Activated CD8-positive, alpha-beta T cell treated with anti-CD3 and anti-CD28 coated beads, Interleukin-2, amount 10 ng/mL, durations not matched to agents 7 days and 5 days (primary cell): Measurements from ENCODE around the gene LRMDA. TPM values are rescaled to one million over a fixed set of nuclear protein-coding genes. Genes with fewer than 3 reads are reported as not detected.
"Not testable (repeated sequence)": the region's sequence is repeated elsewhere in the genome, so short reads cannot be mapped to it uniquely, and the experiment has no call there.

ENCODE experiments used
- ATAC-seq: fragments of 150-1000 bp; cut with Tn5 transposase; one replicate; pipeline ENCODE4 v1.10.0; 2021; ENCODE audit warnings: moderate library complexity
- CTCF ChIA-PET: fragments of 350-600 bp; sonication (Branson Sonifier 250); formaldehyde crosslinking; loops from one replicate; lab custom pipeline; 2021; ENCODE audit warnings: antibody characterized with exemption; lab: Charles Lee
- POLR2A ChIA-PET: fragments of 350-600 bp; sonication (Branson Sonifier 250); formaldehyde crosslinking; loops from one replicate; lab custom pipeline; 2021; ENCODE audit warnings: antibody characterized with exemption; lab: Charles Lee
- DNase-seq: peaks from one replicate; pipeline ENCODE4 v3.0.0-alpha.2; 2020
- H3K27ac Mint-ChIP-seq: one replicate; pipeline ENCODE4 v1.8.0; 2021; ENCODE audit warnings: mild to moderate bottlenecking, mixed read lengths
- H3K27me3 Mint-ChIP-seq: one replicate; pipeline ENCODE4 v1.8.0; 2021; ENCODE audit warnings: low read depth, mixed read lengths
- H3K36me3 Mint-ChIP-seq: one replicate; pipeline ENCODE4 v1.8.0; 2021; ENCODE audit warnings: low read depth, mixed read lengths
- H3K4me1 Mint-ChIP-seq: one replicate; pipeline ENCODE4 v1.8.0; 2021; ENCODE audit warnings: low read depth, mixed read lengths
- H3K4me3 Mint-ChIP-seq: one replicate; pipeline ENCODE4 v1.8.0; 2021; ENCODE audit warnings: mild to moderate bottlenecking, mixed read lengths
- H3K9me3 Mint-ChIP-seq: one replicate; pipeline ENCODE4 v1.8.0; 2022; ENCODE audit warnings: mixed read lengths; ENCODE audit not compliant: insufficient read depth
- total RNA-seq, 2 experiments: library from RNA; stranded (reverse); gene quantifications; one replicate each; pipeline ENCODE4 v1.2.3, GENCODE V29; 2021

Gene LRMDA
- total RNA-seq, 2 experiments from 2014 or later, result not detected

DNA sequence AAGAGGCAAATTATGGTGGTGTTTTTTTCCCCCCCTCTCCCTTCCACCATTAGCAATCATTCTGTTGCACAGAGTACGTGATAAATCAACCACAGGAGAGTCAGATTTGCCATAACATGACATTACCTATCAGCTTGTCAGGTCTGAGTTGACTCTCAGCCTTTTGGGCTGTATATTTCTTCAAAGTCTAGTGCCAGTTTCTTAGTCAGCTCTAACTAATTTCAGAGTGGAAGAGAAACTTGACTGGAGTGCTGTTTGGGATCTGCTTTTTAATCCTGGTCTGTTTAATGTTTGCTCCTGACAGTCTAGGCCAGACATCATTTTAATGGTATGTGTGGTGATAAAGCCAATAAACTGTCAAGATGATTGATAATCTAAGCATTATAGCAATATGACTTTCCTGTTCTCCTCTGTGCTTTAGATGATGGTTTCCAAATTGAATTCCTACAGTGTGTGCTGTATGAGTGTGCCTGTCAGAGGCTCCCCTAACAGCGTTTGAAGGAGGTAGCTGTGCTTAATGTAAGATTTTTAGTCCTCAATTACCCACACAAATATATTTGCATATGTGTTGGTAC is 76.9 kb downstream of the LRMDA start:
- DNase-seq (no peak), ATAC-seq (no peak)
- Mint-ChIP-seq H3K27me3 (peaks cover 6% of the 10 kb centered on the region), H3K9me3 (no peaks in the 10 kb centered on the region), H3K36me3 (no peaks in the 10 kb centered on the region), H3K4me3 (no peak overlapping the region), H3K4me1 (peaks cover 2% of the 10 kb centered on the region), H3K27ac (no peak overlapping the region)
- POLR2A ChIA-PET, result no interaction called here
- CTCF ChIA-PET, result no interaction called here

DNA sequence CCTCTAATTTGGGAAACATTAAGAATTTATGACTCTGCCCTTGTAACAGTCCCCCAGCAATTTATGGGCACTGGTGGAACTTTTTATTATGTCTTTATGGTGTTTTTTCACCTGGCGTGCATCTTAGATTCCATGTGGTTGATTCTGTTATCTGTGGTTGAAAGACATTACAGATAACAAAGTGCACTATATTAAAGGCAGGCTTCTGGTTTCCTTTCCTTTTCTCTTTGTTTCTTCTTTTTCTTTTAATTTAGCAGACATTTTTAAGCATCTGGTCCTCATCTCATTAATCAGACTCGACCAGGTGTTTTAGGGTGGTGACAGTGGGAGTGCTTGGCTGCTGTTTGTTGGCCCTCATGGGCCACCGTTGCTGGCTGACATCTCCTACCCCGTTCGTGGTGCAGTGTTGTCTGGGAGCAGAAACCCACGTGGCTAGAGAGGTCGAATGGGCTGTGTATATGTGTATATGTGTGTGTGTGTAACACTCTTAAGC is 77.4 kb downstream of the LRMDA start:
- ChIA-PET POLR2A (no interaction called here), CTCF (no interaction called here)
- ATAC-seq (no peak), DNase-seq (no peak)
- no peaks in the 10 kb centered on the region for H3K9me3 Mint-ChIP-seq
- H3K4me3 Mint-ChIP-seq, result no peak overlapping the region
- H3K27me3 Mint-ChIP-seq, result peaks cover 6% of the 10 kb centered on the region
- H3K4me1 Mint-ChIP-seq, result peaks cover 2% of the 10 kb centered on the region
- H3K36me3 Mint-ChIP-seq, result no peaks in the 10 kb centered on the region
- no peak overlapping the region for H3K27ac Mint-ChIP-seq

DNA sequence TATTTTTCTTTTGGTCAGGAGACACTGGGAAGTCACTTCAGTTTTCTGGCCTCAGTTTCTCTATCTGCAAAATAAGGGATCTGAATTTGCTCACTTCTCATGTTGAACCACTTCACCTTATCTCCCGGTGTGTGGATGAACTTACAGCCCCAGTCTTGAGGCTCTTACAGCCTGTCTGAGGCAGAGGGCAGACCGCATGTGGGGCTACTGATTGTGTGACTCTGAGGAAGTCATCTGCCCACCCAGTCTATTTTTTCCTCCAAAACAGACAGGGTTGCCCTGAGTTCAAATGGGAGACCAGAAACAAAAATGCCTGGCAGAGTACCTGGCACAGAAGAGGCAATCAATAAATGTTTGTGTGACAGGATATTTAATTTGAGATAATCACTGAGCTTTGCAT is 78.3 kb downstream of the LRMDA start:
- POLR2A ChIA-PET, result no interaction called here

DNA sequence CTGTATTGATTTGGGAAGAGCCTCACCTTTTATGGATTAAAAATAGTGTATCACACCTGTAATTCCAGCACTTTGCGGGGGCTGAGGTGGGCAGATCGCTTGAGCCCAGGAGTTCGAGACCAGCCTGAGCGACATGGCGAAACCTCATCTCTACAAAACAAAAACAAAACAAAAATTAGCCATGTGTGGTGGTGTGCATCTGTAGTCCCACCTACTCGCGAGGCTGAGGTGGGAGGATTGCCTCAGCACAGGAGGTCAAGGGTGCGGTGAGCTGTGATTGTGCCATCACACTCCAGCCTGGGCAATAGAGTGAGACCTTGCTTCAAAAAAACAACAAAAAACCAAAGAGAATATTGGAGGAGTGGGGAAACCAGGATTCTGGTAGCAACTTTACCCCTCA is 79.6 kb downstream of the LRMDA start:
- POLR2A ChIA-PET, result no interaction called here
- Mint-ChIP-seq H3K4me1 (peaks cover 3% of the 10 kb centered on the region), H3K27me3 (peaks cover 4% of the 10 kb centered on the region), H3K36me3 (no peaks in the 10 kb centered on the region), H3K4me3 (no peak overlapping the region), H3K27ac (no peak overlapping the region), H3K9me3 (no peaks in the 10 kb centered on the region)
- DNase-seq (no peak), ATAC-seq (no peak)
- CTCF ChIA-PET, result no interaction called here

More for the DNA sequence above, 78.3 kb downstream of the LRMDA start:
- DNase-seq (no peak), ATAC-seq (no peak)
- Mint-ChIP-seq H3K27me3 (peaks cover 4% of the 10 kb centered on the region), H3K9me3 (no peaks in the 10 kb centered on the region), H3K27ac (no peak overlapping the region), H3K36me3 (no peaks in the 10 kb centered on the region), H3K4me3 (no peak overlapping the region), H3K4me1 (peaks cover 2% of the 10 kb centered on the region)
- CTCF ChIA-PET, result no interaction called here

DNA sequence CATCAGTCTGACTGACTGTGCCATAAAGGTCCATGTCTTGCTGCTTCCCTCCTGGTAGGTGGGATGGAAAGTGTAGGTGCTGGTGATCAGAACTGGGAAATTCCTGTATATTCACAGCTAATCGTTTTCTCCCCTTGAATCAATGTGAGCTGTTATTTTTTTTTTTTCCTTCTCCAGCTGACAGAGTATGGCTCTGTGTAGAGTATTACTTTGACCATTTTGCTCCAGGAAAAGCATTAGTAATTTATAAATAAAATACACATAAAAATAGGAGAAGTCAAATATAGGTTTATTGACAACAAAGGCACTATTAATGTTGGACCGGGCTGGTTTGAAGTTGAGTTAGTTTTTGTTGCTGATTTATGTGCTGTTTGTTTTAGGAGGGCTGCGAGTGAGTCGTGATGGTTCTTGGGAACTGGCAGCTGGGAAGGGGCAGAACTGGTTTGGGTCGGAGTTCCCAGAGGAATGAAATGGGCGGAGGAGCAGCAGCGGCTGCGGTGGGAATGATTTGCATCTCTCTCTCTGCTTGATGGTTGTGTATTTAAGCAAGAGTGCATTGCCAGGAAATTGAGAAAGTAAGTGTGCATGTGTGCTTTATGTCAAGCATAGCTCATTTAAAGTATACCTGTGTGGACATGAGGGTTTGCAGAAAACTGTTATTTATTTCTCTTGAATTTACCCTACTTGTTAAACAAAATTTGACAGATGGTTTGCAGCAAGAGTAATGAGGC is 80.9 kb downstream of the LRMDA start:
- DNase-seq (no peak), ATAC-seq (no peak)
- H3K4me1 Mint-ChIP-seq, result peaks cover 9% of the 10 kb centered on the region
- H3K27ac Mint-ChIP-seq, result no peak overlapping the region
- CTCF ChIA-PET, result no interaction called here
- peaks cover 4% of the 10 kb centered on the region for H3K27me3 Mint-ChIP-seq
- POLR2A ChIA-PET, result no interaction called here
- no peak overlapping the region for H3K4me3 Mint-ChIP-seq
- H3K36me3 Mint-ChIP-seq, result no peaks in the 10 kb centered on the region
- H3K9me3 Mint-ChIP-seq, result no peaks in the 10 kb centered on the region

DNA sequence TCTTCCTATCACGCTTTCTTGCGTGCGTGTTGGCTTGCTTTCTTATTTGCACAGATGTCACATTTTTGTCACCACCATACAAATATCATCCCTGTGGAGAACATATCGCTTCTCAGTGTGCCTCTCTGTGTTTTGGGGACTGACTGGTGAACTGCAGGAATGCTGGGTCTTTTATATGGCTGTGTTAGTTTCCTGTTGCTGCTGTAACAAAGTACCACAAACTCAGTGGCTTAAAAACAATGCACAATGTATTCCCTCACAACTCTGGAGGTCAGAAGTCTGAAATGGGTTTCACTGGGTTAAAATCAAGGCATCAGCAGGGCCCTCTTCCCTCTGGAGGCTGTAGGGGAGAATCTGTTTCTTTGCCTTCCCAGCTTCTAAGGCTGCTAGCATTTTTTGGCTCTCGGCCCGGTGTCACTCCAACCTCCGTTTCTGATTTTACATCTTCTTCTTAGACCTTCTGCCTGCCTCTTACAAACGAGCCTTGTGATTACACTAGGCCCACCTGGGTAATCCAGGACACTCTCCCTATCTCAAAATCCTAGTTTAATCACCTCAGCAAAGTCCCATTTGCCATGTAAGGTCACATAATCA is 82.0 kb downstream of the LRMDA start:
- H3K27me3 Mint-ChIP-seq, result peaks cover 4% of the 10 kb centered on the region
- H3K27ac Mint-ChIP-seq, result no peak overlapping the region
- ChIA-PET POLR2A (no interaction called here), CTCF (no interaction called here)
- H3K36me3 Mint-ChIP-seq, result no peaks in the 10 kb centered on the region
- DNase-seq, result no peak
- H3K4me3 Mint-ChIP-seq, result no peak overlapping the region
- H3K4me1 Mint-ChIP-seq, result peaks cover 9% of the 10 kb centered on the region
- no peaks in the 10 kb centered on the region for H3K9me3 Mint-ChIP-seq
- no peak for ATAC-seq

DNA sequence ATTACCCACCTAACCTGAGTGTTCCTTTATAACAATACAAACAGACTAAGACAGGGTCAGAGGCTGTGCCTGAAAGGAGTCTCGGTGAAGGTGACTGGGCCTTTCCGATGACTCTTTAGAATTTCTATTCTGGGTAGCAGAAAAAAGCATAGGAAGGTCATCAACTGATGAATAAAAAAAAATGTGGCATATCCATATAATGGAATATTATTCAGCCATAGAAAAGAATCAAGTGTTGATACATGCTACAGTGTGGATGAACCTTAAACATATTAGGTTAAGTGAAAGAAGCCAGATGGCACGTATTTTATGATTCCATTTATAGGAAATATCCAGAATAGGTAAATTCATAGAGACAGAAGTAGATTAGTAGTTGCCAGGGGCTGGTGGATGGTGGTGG is 83.4 kb downstream of the LRMDA start:
- no peak overlapping the region for H3K27ac Mint-ChIP-seq
- DNase-seq (no peak), ATAC-seq (no peak)
- no peak overlapping the region for H3K4me3 Mint-ChIP-seq
- H3K9me3 Mint-ChIP-seq, result no peaks in the 10 kb centered on the region
- peaks cover 7% of the 10 kb centered on the region for H3K4me1 Mint-ChIP-seq
- ChIA-PET POLR2A (no interaction called here), CTCF (no interaction called here)
- peaks cover 4% of the 10 kb centered on the region for H3K27me3 Mint-ChIP-seq
- H3K36me3 Mint-ChIP-seq, result no peaks in the 10 kb centered on the region

DNA sequence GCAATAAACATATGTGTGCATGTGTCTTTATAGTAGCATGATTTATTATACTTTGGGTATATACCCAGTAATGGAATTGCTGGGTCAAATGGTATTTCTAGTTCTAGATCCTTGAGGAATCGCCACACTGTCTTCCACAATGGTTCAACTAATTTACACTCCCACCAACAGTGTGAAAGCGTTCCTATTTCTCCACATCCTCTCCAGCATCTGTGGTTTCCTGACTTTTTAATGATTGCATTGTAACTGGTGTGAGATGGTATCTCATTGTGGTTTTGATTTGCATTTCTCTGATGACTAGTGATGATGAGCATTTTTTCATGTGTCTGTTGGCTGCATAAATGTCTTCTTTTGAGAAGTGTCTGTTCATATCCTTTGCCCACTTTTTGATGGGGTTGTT is 84.7 kb downstream of the LRMDA start:
- H3K4me3 Mint-ChIP-seq, H3K4me1 Mint-ChIP-seq, H3K27me3 Mint-ChIP-seq, CTCF ChIA-PET, ATAC-seq, POLR2A ChIA-PET, DNase-seq, H3K36me3 Mint-ChIP-seq, H3K27ac Mint-ChIP-seq, H3K9me3 Mint-ChIP-seq: not testable (repeated sequence)

DNA sequence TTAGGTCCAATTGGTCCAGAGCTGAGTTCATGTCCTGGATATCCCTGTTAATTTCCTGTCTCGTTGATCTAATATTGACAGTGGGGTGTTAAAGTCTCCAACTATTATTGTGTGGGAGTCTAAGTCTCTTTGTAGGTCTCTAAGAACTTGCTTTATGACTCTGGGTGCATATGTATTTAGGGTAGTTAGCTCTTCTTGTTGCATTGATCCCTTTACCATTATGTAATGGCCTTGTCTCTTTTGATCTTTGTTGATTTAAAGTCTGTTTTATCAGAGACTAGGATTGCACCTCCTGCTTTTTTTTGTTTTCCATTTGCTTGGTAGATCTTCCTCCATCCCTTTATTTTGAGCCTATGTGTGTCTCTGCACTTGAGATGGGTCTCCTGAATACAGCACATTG is 87.8 kb downstream of the LRMDA start:
- H3K36me3 Mint-ChIP-seq, H3K4me1 Mint-ChIP-seq, H3K27me3 Mint-ChIP-seq, ATAC-seq, H3K4me3 Mint-ChIP-seq, CTCF ChIA-PET, H3K27ac Mint-ChIP-seq, DNase-seq, H3K9me3 Mint-ChIP-seq, POLR2A ChIA-PET: not testable (repeated sequence)

DNA sequence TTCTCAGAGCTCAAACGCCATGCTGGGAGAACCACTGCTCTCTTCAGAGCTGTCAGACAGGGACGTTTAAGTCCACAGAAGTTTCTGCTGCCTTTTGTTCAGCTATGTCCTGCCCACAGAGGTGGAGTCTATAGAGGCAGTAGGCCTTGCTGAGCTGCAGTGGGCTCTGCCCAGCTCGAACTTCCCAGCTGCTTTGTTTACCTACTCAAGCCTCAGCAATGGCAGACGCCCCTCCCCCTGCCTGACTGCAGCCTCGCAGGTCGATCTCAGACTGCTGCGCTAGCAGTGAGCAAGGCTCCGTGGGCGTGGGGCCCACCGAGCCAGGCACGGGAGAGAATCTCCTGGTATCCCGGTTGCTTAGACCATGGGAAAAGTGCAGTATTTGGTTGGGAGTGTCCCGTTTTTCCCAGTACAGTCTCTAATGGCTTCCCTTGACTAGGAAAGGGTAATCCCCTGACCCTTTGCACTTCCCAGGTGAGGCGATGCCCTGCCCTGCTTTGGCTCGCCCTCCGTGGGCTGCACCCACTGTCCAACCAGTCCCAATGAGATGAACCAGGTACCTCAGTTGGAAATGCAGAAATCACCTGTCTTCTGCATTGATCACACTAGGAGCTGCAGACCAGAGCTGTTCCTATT is 89.9 kb downstream of the LRMDA start:
- H3K4me1 Mint-ChIP-seq, H3K27ac Mint-ChIP-seq, POLR2A ChIA-PET, H3K9me3 Mint-ChIP-seq, ATAC-seq, DNase-seq, CTCF ChIA-PET, H3K4me3 Mint-ChIP-seq, H3K36me3 Mint-ChIP-seq, H3K27me3 Mint-ChIP-seq: not testable (repeated sequence)

DNA sequence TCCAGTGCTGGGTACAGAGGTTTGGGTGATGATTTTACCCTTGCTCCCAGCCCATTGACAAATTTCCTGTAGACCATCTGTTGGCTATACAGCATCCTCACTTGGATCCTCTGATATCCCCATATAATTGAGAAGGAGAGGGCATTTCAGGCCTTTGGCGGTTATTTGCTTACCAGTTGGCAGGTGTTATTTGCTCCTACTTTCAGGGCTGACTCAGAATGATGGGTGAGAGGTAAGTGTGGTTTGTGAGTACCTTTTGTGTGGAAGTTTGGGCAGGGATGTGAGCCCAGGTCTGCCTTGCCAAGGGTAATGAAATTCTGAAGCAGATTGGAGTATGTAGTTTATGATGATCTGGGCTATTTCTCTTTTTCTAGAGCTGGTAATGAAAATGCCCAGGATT is 93.6 kb downstream of the LRMDA start:
- no peak overlapping the region for H3K4me3 Mint-ChIP-seq
- H3K9me3 Mint-ChIP-seq, result no peaks in the 10 kb centered on the region
- peaks cover 2% of the 10 kb centered on the region for H3K27me3 Mint-ChIP-seq
- ChIA-PET CTCF (no interaction called here), POLR2A (no interaction called here)
- ATAC-seq (no peak), DNase-seq (no peak)
- H3K36me3 Mint-ChIP-seq, result no peaks in the 10 kb centered on the region
- no peaks in the 10 kb centered on the region for H3K4me1 Mint-ChIP-seq
- H3K27ac Mint-ChIP-seq, result no peak overlapping the region

DNA sequence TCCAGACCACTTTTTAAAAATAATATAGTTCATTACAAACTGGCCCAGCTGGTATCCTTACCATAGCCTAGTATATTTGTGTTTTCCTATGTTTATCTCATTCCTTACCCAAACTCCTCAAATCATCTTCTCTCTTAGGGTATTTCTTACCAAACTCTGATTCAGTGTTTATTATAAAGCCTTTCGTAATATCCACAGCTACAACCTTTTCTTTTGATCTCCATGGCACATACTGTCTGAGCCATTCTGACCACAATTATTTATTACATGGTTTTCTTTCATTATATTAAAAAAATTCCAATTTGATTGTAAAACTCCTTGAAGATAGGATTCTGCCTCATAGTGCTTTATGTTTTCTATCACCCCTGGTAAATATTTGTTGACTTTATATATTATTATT is 94.2 kb downstream of the LRMDA start:
- H3K4me3 Mint-ChIP-seq, result no peak overlapping the region
- ChIA-PET CTCF (no interaction called here), POLR2A (no interaction called here)
- peaks cover 2% of the 10 kb centered on the region for H3K27me3 Mint-ChIP-seq
- no peaks in the 10 kb centered on the region for H3K4me1 Mint-ChIP-seq
- H3K36me3 Mint-ChIP-seq, result no peaks in the 10 kb centered on the region
- DNase-seq, result no peak
- no peaks in the 10 kb centered on the region for H3K9me3 Mint-ChIP-seq
- no peak overlapping the region for H3K27ac Mint-ChIP-seq
- no peak for ATAC-seq
